ENCODE measurements around the gene ENDOD1.
A peak's percentile ranks its signal among the peaks of the same experiment; 100 is the strongest.

ENDOD1 gene

DNA sequence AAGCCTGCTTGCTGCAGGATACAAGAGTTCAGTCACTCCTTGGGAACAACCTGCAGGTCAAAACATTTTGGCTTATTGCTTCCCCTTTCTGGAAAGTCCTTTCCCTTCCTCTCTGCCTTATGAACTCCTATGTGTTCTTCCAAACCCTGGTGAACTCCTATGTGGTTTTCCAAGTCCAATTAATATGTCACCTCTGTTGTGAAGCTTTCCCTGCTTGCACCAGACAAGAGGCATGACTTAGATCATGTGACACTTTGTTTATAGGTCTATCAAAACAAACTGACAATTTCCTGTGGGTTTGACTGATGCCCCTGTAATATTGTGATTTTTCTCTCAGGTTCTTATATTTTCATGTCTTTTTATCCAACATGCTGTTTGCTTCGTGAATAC is 64.2 kb downstream of the ENDOD1 start:
- DNase-seq (ENCODE audit: extremely low read depth, low read depth) = no peak
- TF ChIP-seq CTCF (IDR thresholded peaks at IDR 0.05; ENCODE audit: low read depth, low read length, missing control alignments) = no peak
- no peak overlapping the region for H3K4me3 ChIP-seq (replicated peaks; ENCODE audit: low read depth, low read length)

DNA sequence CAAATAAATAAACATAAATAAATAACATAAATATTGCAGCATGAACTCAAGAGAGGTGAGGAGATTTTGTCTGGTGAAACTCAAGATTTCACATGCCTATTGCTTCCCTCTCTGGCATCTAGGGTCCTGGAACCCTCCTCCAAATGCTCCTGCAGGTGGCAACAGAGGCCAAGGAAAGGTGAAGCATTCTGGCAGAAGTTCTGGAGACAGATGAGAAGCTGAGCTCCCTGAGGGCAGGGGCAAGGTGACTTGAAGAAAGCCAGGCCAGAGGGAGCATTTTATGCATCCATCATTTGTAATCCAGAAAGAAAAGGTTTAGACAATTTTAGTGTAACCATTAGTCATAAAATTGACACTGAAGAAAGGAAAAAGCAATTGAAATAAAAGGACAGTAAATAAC is 64.9 kb downstream of the ENDOD1 start:
- TF ChIP-seq CTCF (IDR thresholded peaks at IDR 0.05; ENCODE audit: low read depth, low read length, missing control alignments) = peak; percentile 63
- no peak overlapping the region for H3K4me3 ChIP-seq (replicated peaks; ENCODE audit: low read depth, low read length)
- no peak for DNase-seq (ENCODE audit: extremely low read depth, low read depth)

GRCh38 chr11:95155385-95155784 is 65.7 kb downstream of the ENDOD1 start:
- no peak for DNase-seq (ENCODE audit: extremely low read depth, low read depth)
- H3K4me3 ChIP-seq (replicated peaks; ENCODE audit: low read depth, low read length) = no peak overlapping the region
- no peak for TF ChIP-seq CTCF (IDR thresholded peaks at IDR 0.05; ENCODE audit: low read depth, low read length, missing control alignments)

DNA sequence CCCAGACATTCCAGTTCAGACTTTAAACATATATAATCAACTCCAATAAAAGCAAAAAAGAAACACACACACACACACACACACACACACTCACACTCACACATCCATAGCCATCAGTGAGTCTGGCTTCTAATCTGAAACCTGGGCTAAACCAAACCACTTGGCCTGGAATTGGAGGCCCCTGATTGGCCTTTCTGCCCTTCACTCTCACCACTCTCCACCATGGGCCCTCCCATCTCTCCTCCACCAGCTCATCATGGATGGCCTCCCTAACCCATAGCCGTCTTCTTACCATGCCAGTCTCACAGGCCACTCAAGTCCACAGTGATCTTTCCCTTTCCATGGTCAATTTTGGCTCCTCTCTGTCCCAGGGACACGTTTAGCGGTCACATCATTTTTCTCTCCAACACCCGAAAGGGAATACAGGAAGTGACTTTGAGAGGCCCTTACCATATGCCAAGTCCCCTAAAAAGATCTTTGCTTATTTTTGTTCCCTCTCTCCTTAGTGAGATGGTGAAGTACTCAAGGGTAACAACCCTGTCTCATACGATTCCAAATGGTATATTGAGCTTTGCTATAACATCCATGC is 66.6 kb downstream of the ENDOD1 start:
- no peak for DNase-seq (ENCODE audit: extremely low read depth, low read depth)
- H3K4me3 ChIP-seq (replicated peaks; ENCODE audit: low read depth, low read length) = no peak overlapping the region
- TF ChIP-seq CTCF (IDR thresholded peaks at IDR 0.05; ENCODE audit: low read depth, low read length, missing control alignments) = no peak

DNA sequence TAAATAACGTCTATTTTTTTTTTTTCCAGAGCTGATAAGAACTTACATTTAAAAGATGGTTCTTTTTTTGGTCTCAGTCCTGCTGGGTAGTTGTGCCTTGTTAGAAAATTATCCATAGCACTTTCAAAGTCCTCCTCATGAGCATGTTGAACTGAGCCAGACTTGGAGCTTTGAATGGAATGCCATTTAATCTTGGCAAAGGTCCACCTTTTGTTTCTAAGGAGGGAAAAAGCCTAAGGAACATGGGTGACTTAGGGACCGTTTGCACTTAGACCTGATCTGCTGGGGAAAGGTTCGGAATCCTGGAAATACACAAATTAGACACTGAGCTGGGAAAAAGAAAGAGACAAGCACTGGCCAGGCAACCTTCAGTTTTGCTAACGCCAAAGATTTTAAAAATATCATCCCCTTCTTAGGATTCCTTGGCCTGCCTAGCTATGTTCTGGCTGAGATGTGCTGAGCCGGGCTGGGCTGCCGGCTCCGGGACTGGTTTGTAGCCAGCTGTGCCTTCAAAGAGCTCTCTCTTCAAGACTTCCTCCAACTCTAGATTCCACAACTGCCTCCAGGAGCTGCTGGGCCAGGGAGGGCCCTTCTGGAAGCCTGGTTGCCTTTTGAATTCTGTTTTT is 67.4 kb downstream of the ENDOD1 start:
- TF ChIP-seq CTCF (IDR thresholded peaks at IDR 0.05; ENCODE audit: low read depth, low read length, missing control alignments) = no peak
- H3K4me3 ChIP-seq (replicated peaks; ENCODE audit: low read depth, low read length) = no peak overlapping the region
- no peak for DNase-seq (ENCODE audit: extremely low read depth, low read depth)

DNA sequence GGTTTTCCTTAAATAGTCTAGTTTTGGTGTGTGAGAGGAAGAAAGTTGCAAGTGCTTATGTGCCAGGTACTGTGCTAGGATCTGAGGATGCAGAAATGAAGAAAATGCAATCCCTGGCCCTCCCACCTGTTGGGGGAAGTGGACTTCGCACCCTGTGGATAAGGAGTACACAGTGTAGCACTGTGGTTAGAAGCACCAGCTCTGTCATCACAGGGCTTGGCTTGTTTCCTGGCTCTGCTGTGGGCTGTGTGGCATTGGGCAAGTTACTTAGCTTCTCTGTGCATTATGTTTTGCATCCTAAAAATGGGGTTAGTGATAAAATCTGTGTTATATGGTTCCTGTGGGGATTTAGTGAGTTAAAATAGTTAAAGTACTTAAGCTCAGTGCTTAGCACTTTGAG is 68.2 kb downstream of the ENDOD1 start:
- no peak for DNase-seq (ENCODE audit: extremely low read depth, low read depth)
- no peak for TF ChIP-seq CTCF (IDR thresholded peaks at IDR 0.05; ENCODE audit: low read depth, low read length, missing control alignments)
- H3K4me3 ChIP-seq (replicated peaks; ENCODE audit: low read depth, low read length) = no peak overlapping the region

DNA sequence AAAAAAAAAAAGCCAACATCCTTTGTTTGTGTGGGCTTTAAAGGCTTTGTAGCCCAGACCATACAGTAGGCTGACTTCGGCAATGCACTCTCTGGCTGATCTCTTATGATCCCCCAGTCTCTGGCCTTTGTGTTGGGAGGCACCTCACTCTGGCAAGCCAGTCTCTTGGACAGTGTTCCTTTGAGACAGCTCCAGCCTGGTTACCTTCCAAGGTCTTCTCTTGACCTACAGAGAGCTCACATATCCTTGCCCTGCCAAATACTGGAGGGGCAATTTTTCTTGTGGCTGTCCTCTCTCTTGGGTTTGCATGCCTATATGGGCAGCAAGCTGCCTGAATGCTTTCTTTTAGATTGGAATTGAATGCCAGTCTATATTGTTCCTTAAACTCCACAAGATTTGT is 71.6 kb downstream of the ENDOD1 start:
- no peak overlapping the region for H3K4me3 ChIP-seq (replicated peaks; ENCODE audit: low read depth, low read length)
- DNase-seq (ENCODE audit: extremely low read depth, low read depth) = no peak
- no peak for TF ChIP-seq CTCF (IDR thresholded peaks at IDR 0.05; ENCODE audit: low read depth, low read length, missing control alignments)
